Stimulated activated CD4-positive, alpha-beta T cell treated with anti-CD3 and anti-CD28 coated beads, Interleukin-2, amount 100 ng/mL, for 24 hours (primary cell): Measurements from ENCODE around the gene IRAK3.
"Not testable (repeated sequence)": the region's sequence is repeated elsewhere in the genome, so short reads cannot be mapped to it uniquely, and the experiment has no call there.

Source experiments
- DNase-seq, 2 donors: peaks; one replicate each; pipeline ENCODE4 v3.0.0-alpha.2; 2020

Gene IRAK3

DNA sequence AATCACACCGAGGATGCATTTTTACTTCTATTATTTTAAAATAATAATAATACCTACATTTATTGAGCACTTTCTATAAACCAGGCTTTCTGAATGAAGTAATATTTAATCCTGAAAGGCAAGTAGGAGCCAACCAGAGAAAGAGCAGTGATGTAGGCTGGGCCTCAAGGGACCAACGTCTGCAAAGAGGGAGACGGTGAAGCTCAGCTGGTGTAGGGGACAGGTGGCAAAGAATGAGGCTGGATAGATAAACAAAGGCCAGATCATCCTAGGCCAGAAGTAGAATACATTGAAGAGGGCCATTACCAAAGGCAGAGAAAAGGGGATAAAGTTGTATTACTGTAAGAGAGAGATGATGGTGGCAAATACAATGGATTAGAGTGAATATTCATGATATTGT, 18.4 kb upstream of the IRAK3 start:
- no peak for DNase-seq

DNA sequence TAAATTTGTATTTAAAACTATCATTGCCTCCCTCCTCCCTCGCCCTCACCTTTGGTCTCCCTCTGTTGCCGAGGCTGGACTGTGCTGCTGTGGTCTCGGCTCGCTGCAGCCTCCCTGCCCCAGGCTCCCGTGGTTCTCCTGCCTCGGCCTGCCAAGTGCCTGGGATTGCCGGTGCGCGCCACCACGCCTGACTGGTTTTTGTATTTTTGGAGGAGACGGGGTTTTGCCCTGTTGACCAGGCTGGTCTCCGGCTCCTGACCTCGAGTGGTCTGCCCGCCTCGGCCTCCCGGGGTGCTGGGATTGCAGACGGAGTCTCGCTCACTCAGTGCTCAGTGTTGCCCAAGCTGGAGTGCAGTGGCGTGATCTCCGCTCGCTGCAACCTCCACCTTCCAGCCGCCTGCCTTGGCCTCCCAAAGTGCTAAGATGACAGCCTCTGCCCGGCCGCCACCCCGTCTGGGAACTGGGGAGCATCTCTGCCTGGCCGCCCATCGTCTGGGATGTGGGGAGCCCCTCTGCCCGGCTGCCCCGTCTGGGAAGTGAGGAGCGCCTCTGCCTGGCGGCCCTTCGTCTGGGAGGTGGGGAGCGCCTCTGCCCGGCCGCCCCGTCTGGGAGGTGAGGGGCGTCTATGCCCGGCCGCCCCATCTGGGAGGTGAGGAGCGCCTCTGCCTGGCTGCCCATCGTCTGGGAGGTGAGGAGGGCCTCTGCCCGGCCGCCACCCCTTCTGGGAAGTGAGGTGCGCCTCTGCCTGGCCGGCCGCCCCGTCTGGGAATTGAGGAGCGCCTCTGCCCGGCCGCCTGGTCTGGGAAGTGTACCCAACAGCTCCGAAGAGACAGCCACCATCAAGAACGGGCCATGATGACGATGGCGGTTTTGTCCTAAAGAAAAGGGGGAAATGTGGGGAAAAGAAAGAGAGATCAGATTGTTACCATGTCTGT, 14.4 kb upstream of the IRAK3 start:
- DNase-seq: not testable (repeated sequence)

DNA sequence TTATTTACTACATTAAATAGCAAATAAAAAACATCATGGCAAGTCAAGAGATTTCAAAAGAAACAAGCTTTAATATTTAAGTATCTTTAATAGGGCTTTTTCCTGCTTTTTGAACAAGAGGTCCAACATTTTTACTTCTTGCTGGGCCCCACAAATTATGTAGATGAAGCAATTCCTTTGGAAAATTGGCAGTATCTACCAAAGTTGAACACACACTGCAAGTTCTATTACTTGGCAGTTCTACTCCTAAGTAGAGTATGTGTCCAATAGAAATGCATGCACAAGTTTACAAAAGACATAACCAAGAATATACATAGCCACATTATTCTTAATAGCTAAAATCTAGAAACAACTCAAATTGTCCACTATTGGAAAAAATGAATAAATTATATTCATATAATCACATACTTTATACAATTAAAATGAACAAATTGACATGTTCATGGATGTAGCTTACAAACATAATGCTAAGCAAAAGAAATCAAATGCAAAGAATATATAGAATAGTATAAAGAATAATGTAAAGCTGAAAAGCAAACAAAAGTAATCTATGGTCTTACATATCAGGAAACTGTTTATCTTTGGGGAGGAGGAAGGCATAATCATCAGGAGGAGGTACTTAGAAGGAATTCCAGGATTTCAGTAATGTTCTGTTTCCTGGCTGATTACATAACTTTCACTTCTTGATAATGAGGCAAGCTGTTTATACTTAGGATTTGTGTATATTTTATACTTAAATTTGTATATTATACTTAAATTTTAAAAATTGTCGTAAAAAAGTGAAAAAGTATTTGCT, 12.7 kb upstream of the IRAK3 start:
- DNase-seq: no peak

DNA sequence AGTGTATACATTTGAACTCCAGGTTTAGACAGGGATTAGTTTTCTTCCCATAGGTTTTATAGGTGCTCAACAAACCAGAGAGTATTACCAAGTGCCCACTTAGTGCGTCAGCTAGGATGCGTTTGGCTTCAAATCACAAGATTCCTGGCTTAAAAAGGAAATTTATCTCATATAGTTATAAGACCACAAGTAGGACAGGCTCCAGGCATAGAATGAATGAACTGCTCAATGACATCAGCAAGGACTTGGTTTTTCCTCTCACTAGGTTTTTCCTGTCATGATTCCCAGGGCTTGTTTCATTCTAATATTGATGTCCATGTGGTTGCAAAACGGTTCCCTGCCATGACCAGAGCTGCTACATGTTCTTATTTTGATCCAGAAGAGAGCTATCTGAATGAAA, 6.1 kb upstream of the IRAK3 start:
- DNase-seq: no peak

DNA sequence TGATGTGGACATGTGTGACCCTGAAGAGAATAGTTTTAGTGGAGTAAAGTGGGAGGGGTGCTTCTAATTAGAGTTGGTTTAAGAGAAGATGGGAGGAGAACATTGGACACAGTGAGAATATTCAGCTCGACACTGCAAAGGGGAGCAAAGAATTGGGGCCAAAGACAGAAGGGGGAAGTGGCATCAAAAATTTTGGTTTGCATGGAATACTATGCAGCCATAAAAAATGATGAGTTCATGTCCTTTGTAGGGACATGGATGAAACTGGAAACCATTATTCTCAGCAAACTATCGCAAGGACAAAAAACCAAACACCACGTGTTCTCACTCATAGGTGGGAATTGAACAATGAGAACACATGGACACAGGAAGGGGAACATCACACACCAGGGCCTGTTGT, 4.2 kb upstream of the IRAK3 start:
- DNase-seq: not testable (repeated sequence)

DNA sequence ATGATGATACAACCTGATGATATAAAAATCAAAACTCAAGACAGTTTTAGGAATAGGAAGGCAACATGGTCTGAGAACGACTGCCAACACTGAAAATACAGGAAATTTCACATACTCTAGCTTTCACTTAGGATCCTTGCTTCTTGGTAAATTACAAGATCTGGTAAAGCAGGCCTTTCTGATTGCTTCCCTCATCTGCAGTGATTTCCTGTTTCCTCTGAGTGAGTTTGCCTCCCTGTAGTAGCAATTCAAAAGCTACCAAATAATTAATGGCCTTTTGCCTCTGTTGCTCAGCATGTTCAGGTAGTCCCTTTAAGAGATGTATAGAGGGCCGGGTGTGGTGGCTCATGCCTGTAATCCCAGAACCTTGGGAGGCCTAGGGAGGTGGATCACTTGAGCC, 2.0 kb upstream of the IRAK3 start:
- no peak for DNase-seq

DNA sequence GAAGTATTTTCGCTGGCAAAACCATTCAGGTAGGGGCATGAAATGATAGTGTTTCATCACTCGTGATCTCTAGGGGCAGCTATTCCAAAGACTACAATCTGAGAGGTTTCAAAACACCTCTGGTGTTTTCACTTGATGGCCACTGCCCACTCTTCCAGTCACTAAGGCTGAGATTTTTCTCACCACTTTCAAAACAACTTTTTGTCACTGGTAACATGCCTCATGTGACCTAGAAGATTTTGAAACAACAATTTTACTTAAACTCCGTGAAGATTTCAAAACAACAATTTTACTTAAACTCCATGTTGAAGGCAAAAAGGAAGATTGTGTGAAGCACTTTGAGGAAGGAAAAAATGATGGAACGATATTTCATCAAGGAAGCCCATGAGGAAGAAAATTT, 1.2 kb upstream of the IRAK3 start:
- no peak for DNase-seq

DNA sequence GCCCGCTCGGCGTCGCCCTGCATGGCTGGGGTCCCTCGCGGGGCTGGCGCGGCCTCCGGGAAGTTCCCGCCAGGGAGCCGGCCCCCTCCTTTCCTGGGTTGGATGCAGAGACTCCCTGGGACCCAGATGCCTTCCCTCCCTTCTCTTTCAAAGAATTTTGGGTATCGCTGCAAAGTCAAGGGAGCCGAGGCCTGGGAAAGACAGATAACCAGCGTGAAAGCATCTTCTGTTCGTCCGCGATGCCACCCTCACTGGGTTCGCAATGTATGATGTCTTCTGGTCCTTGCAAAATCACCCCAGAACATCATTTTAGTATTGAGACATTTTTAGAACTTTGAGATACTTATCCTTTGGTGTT, 451 bp downstream of the IRAK3 start:
- peak in 1 of 2 donors; percentile 8 for DNase-seq

DNA sequence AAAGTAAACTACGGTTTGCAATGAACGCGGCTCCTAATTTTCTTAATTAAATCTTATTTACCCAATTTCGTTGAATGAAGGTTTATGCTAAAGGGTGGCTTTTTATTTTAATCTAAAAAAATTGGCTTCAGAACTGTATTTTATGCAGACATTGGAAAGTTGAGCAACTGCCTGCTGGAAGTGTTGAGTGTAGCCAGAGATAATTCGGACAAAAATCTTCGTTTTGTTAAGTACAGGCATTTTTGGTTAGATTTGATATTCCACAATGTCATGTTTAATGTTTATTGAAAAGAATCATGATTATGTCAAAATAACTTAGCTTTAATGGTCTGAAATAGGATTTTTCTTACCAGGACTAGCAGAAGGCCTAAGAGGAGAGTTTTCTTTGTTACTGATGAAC, 875 bp downstream of the IRAK3 start:
- DNase-seq: no peak

DNA sequence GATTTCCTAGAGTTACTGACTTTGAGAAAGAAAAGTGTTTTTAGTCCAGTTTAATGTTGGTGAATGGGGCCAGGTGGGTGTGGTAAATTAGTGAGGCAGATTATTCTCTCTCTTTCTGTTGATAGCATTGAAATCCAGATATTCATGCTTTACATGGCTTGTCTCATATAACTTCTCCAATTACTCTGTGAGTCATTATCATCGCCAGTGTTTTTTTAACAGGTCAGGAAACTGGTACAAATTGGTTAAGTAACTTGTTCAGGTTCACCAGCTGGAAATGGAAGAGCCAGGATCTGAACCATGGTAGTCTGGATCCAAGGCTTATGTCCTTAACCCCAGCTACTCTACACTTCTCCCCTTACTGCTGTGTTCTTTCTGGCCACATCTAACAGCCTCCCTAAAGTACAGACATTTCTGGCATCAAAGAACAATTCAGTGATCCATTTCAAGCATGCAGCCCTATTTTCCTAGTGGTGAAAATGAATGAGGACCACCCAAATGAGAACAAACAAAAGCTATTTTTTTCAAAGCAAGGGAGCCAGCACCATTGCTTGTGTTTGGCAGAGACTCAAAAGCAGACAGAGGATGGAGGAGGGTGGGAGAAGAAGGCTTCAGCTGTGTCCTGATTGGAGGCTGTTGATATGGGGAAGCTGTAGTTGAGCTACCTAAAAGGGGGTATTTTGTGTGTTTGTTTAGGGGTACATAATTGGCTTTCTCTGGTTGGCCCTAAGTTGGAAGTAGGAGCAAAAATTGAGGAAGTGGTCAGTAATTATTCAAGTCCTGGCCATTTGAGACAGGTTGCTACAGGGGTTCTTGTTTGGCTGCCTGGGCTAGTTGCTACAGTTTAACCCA, 1.7 kb downstream of the IRAK3 start:
- no peak for DNase-seq

DNA sequence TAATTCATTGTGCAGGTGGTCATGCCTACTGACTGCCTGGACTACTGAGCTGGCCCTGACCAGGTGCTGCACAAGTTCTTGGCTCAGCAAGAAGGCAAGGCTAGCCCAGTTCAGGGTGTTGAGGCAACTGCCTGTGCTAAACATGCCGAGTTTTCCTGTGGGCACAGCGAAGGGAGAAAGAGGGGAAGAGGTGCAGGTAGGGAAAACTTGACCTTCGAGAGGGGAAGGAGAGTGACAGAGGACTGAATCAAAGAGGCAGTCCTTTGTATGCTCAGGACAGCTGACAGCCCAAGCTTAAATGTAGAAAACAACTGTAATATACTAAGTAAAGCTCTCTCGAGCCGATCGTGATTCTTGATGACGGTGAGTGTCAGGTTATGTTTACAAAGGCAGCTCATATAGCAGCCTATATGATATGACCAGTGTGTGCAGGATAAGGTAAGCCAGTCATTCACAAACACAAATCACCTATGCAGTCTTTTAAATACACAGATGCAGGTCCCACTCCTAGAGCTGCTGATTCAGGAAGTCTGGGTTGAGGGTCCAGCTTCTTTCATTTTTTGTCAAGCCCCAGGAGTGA, 2.6 kb downstream of the IRAK3 start:
- DNase-seq: no peak

DNA sequence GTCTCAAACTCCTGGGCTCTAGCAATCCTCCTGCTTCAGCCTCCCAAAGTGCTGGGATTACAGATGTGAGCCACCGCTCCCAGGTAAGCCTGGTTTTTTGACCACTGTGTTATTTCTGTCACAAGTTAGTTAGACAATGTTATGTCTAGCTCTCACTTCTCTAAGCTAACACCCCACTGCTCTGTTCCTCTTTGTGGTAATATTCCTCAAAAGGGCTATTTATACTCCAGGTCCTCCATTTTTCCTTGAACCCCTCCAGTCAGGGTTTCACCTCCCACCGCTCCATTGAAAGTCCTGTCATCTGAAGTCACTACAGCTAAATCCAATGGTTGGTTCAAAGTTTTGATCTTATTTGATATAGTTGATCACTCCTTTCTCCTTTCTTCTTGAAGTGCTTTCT, 5.1 kb downstream of the IRAK3 start:
- no peak for DNase-seq

DNA sequence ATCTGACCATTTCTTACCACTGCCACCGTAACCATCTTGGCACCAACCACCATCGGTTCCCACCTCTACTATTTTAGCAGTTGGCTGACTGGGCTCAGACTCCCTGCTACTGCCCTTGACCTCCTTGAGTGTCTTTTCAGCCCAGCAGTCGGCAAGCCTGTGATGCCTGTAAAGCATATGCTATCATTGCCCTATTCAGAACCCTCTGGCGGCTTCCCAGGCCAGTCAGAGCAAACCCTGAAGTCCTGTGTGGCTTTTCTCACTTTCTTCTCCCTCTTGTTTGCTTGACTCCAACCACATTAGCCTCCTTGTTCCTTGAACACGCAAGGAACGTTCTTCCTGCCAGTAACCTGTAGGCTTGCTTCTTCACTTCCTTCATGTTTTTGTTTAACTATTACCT, 6.2 kb downstream of the IRAK3 start:
- no peak for DNase-seq

DNA sequence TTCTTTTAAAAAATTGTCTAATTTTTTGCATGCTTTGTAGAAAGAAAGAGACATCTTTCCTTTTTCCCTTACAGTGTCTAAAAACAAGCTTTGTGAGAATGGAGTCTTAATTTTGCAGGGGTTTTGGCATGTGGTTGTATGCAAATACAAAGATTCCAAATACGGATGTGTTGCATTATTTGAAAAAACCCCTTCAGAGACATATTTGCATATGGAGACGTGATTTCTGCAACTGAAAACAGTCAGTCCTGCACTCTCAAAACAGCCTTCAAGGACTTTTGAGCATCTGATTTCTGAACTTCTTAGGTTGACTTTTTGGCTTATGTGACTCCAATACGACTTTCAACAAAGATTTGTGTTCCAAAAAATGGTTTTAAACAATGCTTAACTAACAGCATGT, 7.8 kb downstream of the IRAK3 start:
- no peak for DNase-seq

DNA sequence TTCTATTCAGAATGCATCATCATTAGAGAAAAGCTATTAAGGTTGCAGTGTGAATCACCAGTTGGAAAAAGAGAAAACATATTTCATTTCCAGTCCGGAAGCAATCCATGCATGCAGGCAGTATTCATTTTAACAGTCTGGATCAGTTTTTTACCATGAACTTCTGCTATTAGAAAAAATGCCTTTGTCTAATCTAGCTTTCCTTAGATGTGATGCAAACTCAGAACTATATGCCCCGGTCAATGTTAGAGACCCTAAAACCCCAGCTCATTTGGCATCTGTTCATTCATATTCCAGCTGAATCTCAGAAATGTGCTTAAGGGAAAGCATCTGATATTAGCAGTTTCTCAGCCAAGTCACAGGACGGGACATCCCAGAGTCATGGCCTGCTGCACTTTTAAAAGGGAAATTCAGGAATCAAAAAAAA, 8.5 kb downstream of the IRAK3 start:
- DNase-seq: no peak

DNA sequence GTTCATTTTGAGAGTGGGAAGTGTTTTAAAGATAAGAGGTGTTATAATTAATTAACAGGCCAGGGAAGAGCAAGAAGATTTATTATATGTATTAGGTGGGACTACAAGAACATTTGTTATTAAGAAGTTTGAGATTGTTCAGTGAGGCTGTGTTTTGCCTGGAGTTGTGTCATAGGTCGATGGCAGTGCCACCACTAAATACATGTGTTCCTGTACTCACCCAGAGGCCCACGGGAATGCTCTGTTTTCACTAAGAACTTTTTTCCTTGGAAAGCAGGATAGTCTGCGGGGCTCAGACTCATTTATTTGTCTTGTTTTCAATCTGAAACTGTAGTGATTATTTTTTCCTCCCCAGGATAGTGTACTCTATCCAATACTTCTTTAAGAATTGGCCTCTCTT, 10.1 kb downstream of the IRAK3 start:
- no peak for DNase-seq

DNA sequence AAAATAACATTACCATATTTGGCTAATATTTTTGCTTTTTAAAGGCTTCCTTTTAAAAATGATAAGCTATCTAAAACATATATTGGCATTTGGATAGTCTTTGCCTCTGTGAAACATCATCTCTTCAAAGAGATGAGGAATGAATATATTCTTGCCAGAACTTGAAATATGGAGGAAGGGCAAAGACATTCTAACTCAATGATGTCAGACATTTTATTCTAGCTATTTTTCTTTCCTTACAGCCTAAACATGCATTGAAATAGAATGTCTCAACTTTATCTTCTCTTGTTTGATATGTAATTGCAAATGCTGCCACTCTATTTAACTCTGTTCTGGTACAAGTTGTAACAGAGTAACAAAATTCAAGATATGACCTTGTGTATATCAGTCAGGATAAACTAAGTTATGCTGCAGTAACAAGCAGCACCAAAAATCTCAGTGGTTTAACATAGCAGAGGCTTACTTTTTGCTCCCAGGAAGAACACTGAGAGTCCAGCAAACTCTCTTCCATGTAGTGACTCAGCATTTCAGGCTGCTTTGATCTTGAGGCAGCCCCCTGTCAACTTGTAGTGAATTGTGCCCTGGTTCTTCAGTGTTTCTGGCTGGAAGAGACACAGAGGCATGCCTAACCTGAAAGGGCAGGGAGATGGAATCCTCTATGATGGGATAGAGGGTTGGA, 11.0 kb downstream of the IRAK3 start:
- no peak for DNase-seq

DNA sequence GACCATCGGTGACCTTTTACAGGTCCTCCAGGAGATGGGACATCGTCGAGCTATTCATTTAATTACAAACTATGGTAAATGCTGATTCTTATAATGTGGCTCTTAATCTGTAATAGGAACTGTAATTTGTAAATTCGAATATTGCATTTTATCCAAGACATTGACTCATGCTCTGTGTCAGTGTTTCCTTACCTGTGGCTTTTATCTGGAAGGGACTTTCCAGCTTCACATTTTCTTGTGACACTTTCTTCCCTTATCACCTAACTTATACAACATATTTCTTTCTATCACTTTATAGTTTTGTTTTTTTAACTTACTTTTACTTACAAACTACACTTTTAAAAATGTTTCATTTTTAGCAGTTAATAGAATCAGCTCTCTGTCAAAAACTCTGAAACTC, 14.8 kb downstream of the IRAK3 start:
- DNase-seq: no peak

DNA sequence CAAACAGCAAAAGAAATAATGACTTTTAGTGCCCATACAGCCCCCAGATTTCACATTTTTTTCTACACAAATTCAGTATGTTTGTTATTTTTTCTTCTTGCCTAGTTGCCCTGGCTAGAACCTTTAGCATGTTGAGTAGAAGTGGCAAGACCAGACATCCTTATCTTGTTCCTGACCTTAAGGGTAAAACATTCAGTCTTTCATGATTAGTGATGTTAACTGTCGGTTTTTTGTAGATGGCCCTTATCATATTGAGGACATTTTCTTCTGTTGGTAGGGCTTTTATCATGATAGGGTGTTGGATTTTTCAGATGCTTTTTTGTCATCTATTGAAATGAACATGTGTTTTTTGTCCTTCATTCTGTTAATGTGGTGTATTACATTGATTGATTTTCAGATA, 17.1 kb downstream of the IRAK3 start:
- no peak for DNase-seq

DNA sequence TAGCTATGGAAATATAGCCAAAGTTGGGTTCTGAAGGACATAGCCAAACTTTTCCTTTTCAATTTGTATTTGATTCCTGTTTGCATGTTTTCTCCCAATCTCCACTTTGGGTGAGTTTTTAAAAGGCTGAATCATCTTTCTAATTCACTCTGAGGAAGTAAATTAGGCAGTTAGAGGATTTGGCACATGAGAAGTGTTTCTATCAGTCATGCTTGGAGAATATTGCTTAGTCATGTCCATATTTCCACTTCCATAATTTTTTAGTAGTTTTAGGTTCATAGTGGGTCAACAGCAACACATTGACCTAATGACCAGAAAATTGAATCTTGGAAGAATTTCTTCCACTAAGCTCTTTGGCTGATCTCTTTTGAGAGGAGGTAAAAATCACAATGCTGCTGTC, 21.8 kb downstream of the IRAK3 start:
- no peak for DNase-seq

DNA sequence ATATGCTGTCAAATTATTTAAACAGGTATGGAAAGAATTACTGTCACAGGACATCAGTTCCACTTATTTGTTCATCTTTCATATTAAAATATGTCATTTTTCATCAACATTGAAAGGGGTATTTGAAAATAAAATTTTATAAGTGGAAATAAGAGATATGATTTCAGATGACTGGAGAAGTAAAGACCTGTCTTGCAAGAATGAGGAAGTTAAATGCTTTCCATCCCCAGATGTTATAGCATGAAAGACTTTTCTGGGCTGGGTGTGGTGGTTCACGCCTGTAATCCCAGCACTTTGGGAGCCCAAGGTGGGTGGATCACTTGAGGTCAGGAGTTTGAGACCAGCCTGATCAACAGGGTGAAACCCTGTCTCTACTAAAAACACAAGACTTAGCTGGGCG, 22.6 kb downstream of the IRAK3 start:
- DNase-seq: not testable (repeated sequence)

DNA sequence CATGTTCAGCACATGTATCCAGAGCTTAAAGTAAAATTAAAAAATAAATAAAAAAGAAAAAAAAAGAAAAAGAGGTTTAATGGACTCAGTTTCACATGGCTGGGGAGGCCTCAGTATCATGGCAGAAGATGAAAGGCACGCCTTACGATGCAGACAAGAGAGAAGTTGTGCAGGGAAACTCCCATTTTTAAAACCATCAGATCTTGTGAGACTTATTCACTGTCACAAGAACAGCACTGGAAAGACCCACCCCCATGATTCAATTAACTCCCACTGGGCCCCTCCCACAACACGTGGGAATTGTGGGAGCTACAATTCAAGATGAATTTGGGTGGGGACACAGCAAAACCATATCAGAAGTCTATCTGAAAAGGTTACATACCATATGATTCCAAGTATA, 24.0 kb downstream of the IRAK3 start:
- DNase-seq: not testable (repeated sequence)
